Thyroid gland (tissue), 4 donors: ENCODE data around the gene DYNC1I1.

Experiments
- POLR2A ChIP-seq, 2 donors: fragments of 450-650 bp; IDR thresholded peaks; one replicate each; pipeline ENCODE4 v1.6.1; 2017; ENCODE audit warnings: antibody characterized with exemption in 2 of 2, mild to moderate bottlenecking in 2 of 2, moderate library complexity in 1 of 2
- TF ChIP-seq, protein P1 (sequence below), 6 experiments: fragments of 200-600 bp in 3 of 6; fragments of 450-650 bp in 3 of 6; sonication (generic) in 3 of 6; IDR thresholded peaks; one replicate each; pipeline ENCODE4 v1.5.1; 2016 to 2019; ENCODE audit warnings: antibody characterized with exemption in 6 of 6, mild to moderate bottlenecking in 2 of 6, inconsistent platforms in 1 of 6, moderate library complexity in 1 of 6

DNA sequence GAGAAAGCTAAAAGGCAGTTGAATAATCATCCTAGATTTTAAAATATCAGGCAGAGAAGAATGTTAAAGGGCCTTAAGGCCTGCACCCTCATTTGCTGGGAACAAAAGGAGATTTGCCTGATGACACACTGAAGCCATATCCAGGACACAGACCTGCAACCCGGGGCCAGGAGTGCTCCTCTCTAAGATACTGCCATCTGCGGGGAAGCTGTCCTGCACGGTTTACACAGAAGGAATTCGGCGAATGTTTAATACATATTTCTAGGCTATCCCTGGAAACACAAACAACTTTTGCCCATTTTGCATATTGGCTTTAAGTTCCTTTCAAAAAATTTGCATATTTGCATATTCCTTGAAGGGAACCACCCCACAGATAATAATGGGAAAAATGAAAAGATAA lies 52.3 kb downstream of the DYNC1I1 start:
- TF ChIP-seq, protein P1, sequence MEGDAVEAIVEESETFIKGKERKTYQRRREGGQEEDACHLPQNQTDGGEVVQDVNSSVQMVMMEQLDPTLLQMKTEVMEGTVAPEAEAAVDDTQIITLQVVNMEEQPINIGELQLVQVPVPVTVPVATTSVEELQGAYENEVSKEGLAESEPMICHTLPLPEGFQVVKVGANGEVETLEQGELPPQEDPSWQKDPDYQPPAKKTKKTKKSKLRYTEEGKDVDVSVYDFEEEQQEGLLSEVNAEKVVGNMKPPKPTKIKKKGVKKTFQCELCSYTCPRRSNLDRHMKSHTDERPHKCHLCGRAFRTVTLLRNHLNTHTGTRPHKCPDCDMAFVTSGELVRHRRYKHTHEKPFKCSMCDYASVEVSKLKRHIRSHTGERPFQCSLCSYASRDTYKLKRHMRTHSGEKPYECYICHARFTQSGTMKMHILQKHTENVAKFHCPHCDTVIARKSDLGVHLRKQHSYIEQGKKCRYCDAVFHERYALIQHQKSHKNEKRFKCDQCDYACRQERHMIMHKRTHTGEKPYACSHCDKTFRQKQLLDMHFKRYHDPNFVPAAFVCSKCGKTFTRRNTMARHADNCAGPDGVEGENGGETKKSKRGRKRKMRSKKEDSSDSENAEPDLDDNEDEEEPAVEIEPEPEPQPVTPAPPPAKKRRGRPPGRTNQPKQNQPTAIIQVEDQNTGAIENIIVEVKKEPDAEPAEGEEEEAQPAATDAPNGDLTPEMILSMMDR (IDR thresholded peaks at IDR 0.05) = no peak
- no peak for TF ChIP-seq POLR2A (IDR thresholded peaks at IDR 0.05)
